ENCODE results near the gene SCTR. TPM values are rescaled to one million over a fixed set of nuclear protein-coding genes. Genes with fewer than 3 reads are reported as not detected.

The SCTR gene
- polyA plus RNA-seq, 3 donors: not detected

DNA sequence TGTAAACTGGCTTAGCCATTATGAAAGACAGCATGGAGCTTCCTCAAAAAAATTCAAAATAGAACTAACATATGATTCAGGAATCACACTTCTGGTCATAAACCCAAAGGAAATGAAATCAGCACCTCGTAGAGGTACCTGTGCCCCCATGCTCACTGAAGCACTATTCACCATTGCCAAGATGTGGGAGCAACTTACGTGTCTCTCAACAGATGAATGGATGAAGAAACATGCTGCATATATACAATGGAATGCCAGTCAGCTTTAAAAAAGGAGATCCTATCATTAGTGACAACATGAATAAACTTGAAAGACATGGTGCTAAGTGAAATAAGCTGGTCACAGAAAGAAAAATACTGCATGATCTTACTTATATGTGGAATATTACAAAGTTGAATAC lies 8.2 kb downstream of the SCTR start:
- TF ChIP-seq, protein P1, sequence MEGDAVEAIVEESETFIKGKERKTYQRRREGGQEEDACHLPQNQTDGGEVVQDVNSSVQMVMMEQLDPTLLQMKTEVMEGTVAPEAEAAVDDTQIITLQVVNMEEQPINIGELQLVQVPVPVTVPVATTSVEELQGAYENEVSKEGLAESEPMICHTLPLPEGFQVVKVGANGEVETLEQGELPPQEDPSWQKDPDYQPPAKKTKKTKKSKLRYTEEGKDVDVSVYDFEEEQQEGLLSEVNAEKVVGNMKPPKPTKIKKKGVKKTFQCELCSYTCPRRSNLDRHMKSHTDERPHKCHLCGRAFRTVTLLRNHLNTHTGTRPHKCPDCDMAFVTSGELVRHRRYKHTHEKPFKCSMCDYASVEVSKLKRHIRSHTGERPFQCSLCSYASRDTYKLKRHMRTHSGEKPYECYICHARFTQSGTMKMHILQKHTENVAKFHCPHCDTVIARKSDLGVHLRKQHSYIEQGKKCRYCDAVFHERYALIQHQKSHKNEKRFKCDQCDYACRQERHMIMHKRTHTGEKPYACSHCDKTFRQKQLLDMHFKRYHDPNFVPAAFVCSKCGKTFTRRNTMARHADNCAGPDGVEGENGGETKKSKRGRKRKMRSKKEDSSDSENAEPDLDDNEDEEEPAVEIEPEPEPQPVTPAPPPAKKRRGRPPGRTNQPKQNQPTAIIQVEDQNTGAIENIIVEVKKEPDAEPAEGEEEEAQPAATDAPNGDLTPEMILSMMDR (IDR thresholded peaks at IDR 0.05): no peak
- no peaks in the 10 kb centered on the region for H4K20me1 ChIP-seq (ENCODE audit: insufficient read depth, low read length)
- Mint-ChIP-seq H3K4me3 (no peak overlapping the region), H3K27ac (no peak overlapping the region), H3K36me3 (no peaks in the 10 kb centered on the region), H3K27me3 (ENCODE audit: low read depth in 3 of 3) (peaks cover 6 to 26% (median 10%) of the 10 kb centered on the region in 3 donors), H3K9me3 (peaks cover 0 to 2% (median 0%) of the 10 kb centered on the region in 7 donors), H3K4me1 (peaks cover 2% of the 10 kb centered on the region)
- no peaks in the 10 kb centered on the region for H3K36me3 ChIP-seq (replicated peaks in 1 of 2; ENCODE audit: control insufficient read depth in 1 of 2, insufficient read depth in 2 of 2, low read length in 2 of 2)
- no peak overlapping the region for H2AFZ ChIP-seq (ENCODE audit: insufficient read depth, low read depth, low read length, poor library complexity, severe bottlenecking)
- no peak overlapping the region for H3K9ac ChIP-seq (ENCODE audit: insufficient read depth, low read length, poor library complexity, severe bottlenecking)
- H3K27ac ChIP-seq (ENCODE audit: low read depth in 1 of 2, low read length in 2 of 2): no peak overlapping the region
- H3K27me3 ChIP-seq (ENCODE audit: control insufficient read depth in 2 of 2, insufficient read depth in 2 of 2, low read length in 2 of 2): no peaks in the 10 kb centered on the region
- no peak overlapping the region for H3K4me3 ChIP-seq (replicated peaks in 1 of 3; ENCODE audit: low read depth in 2 of 3, low read length in 3 of 3)
- no peaks in the 10 kb centered on the region for H3K9me3 ChIP-seq (replicated peaks in 1 of 2; ENCODE audit: control insufficient read depth in 1 of 2, insufficient read depth in 1 of 2, low read length in 2 of 2)
- H3K4me2 ChIP-seq (replicated peaks; ENCODE audit: extremely low read depth, low read length, poor library complexity, severe bottlenecking): no peak overlapping the region
- H3K79me2 ChIP-seq (ENCODE audit: insufficient read depth, low read length): no peaks in the 10 kb centered on the region
- 43% methylated on average over 1 of the region's 2 CpGs for WGBS (ENCODE audit: insufficient coverage)
- no peaks in the 10 kb centered on the region for H3K4me1 ChIP-seq (ENCODE audit: control insufficient read depth in 1 of 2, insufficient read depth in 2 of 2, low read length in 2 of 2)
- intact Hi-C loops (cut with micrococcal nuclease): no loop called here
- no peak for DNase-seq

DNA sequence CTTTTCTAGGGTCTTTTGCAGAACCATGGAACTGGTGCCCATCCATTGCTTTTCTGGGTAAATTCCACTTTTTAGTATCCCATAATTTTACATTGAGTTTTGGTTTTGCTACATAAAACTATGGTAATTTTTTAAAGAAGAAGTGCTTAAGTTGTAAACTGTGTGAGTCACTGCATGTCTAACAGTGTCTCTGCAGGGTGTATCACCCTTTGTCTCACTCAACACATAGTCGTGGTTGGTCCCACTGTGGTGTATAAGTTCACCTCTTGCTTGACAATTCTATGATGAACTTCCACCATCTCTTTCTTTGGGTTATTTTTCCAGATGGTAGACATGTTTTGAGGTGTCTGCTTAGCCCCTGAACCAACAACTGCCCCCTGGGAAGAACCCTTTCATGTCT lies 10.5 kb downstream of the SCTR start:
- Mint-ChIP-seq H3K27me3 (ENCODE audit: low read depth in 3 of 3) (peaks cover 8 to 20% (median 9%) of the 10 kb centered on the region in 3 donors), H3K27ac (no peak overlapping the region), H3K4me1 (peaks cover 2% of the 10 kb centered on the region), H3K4me3 (no peak overlapping the region), H3K36me3 (no peaks in the 10 kb centered on the region), H3K9me3 (peaks cover 0 to 2% (median 0%) of the 10 kb centered on the region in 7 donors)
- Histone ChIP-seq H3K4me1 (ENCODE audit: control insufficient read depth in 1 of 2, insufficient read depth in 2 of 2, low read length in 2 of 2) (no peaks in the 10 kb centered on the region), H3K27ac (ENCODE audit: low read depth in 1 of 2, low read length in 2 of 2) (no peak overlapping the region), H2AFZ (ENCODE audit: insufficient read depth, low read depth, low read length, poor library complexity, severe bottlenecking) (no peak overlapping the region), H3K36me3 (replicated peaks in 1 of 2; ENCODE audit: control insufficient read depth in 1 of 2, insufficient read depth in 2 of 2, low read length in 2 of 2) (no peaks in the 10 kb centered on the region), H3K9me3 (replicated peaks in 1 of 2; ENCODE audit: control insufficient read depth in 1 of 2, insufficient read depth in 1 of 2, low read length in 2 of 2) (no peaks in the 10 kb centered on the region), H3K9ac (ENCODE audit: insufficient read depth, low read length, poor library complexity, severe bottlenecking) (no peak overlapping the region), H3K27me3 (ENCODE audit: control insufficient read depth in 2 of 2, insufficient read depth in 2 of 2, low read length in 2 of 2) (peaks cover 0 to 2% of the 10 kb centered on the region in 2 donors), H3K79me2 (ENCODE audit: insufficient read depth, low read length) (no peaks in the 10 kb centered on the region), H3K4me2 (replicated peaks; ENCODE audit: extremely low read depth, low read length, poor library complexity, severe bottlenecking) (no peak overlapping the region), H4K20me1 (ENCODE audit: insufficient read depth, low read length) (no peaks in the 10 kb centered on the region), H3K4me3 (replicated peaks in 1 of 3; ENCODE audit: low read depth in 2 of 3, low read length in 3 of 3) (no peak overlapping the region)
- intact Hi-C loops (cut with micrococcal nuclease): no loop called here
- TF ChIP-seq, protein P1 (IDR thresholded peaks at IDR 0.05): no peak
- no peak for DNase-seq
- WGBS (ENCODE audit: insufficient coverage): no CpG with 5 or more reads among the region's 1 CpG

Data from CD14-positive monocyte (primary cell).